Fibroblast of lung (primary cell): ENCODE results near the gene KLC4.

Experiments
- CTCF ChIP-seq, 2 donors: IDR thresholded peaks in 1 of 2; conservative IDR thresholded peaks in 1 of 2; 1 replicate in 1 of 2; 2 replicates in 1 of 2; pipeline ENCODE4 v1.5.1; 2011 to 2012; ENCODE audit warnings: low read length in 2 of 2, control low read depth in 1 of 2, inconsistent platforms in 1 of 2, low read depth in 1 of 2, mild to moderate bottlenecking in 1 of 2
- EZH2 ChIP-seq: IDR thresholded peaks from 2 replicates; pipeline ENCODE4 v1.5.1; 2012; ENCODE audit warnings: low read length, control low read depth, mild to moderate bottlenecking; ENCODE audit errors: missing control alignments

- TF ChIP-seq CTCF (conservative IDR thresholded peaks at IDR 0.05 in 1 of 2, IDR thresholded peaks at IDR 0.05 in 1 of 2; ENCODE audit: low read depth in 1 of 2, low read length in 2 of 2): no peak
- no peak for TF ChIP-seq EZH2
These were observed 48.2 kb upstream of the KLC4 start for GRCh38 chr6:43011207-43011606.
